Measurements from ENCODE around the gene TPPP. TPM values are rescaled to one million over a fixed set of nuclear protein-coding genes. Genes with fewer than 3 reads are reported as not detected.
"Not testable (repeated sequence)": the region's sequence is repeated elsewhere in the genome, so short reads cannot be mapped to it uniquely, and the experiment has no call there.

Gene TPPP
- total and polyA plus RNA-seq, 2 donors (not counting 1 experiment from before 2014, with no cell fraction given), result 0.06 TPM; not detected in 1

DNA sequence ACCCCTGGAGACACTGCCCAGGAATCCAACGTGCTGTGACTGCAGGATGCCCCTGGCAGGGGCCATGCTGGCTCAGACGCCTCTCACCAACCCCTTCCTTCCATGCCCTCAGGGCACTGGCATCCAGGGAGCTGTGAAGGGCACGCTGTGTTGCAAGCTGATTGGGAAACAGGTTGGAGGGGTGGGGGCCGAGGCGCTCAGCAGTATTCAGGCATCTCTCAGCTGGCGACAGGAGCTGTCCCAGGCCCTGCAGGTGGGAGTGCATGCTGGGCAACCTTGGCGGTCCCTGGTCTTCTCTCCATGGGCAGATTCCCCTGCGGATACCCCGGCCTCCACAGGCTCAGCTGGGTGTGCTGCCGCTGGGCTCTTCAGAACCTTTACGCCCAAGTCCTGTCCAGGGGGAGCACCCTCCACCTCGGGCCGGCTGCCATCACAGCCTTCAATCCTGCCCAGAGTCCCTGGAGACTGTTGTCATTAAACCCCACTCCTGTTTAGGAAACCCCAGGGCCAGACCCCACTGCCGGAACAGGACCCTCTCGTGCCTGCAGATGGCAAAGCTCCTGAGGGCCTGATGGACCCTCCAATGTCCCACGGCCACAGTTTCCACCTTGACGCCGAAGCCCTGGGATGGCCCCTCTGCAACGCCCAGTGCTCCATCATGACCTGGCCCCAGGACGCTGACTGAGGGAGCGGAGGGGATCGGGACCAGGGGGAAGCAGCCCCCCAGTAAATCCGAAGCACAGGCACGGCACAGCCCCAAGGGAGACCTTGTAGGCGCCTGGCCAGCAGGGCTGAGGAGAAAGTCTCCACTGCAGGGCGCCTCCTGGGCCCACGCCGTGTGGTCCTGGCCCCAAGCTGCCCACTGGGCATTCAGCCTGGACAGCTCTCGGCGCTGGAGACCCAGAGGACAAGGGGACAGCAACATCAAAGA, 9.3 kb downstream of the TPPP start:
- 86% methylated on average over 30 of the region's 30 CpGs for WGBS (ENCODE audit: insufficient coverage)
- Mint-ChIP-seq H3K9me3 (ENCODE audit: insufficient read depth) (no peaks in the 10 kb centered on the region), H3K4me1 (no peaks in the 10 kb centered on the region), H3K4me3 (no peak overlapping the region), H3K27ac (no peak overlapping the region), H3K27me3 (peaks cover 4% of the 10 kb centered on the region)
- Histone ChIP-seq H3K79me2 (ENCODE audit: control insufficient read depth, insufficient read depth, low read length) (no peaks in the 10 kb centered on the region), H4K20me1 (ENCODE audit: control insufficient read depth, insufficient read depth, low read length, poor library complexity, severe bottlenecking) (no peaks in the 10 kb centered on the region), H2AFZ (ENCODE audit: insufficient read depth, low read depth, low read length, poor library complexity, severe bottlenecking) (no peak overlapping the region), H3K4me1 (ENCODE audit: control insufficient read depth in 2 of 2, insufficient read depth in 2 of 2, low read length in 2 of 2) (no peaks in the 10 kb centered on the region), H3K36me3 (replicated peaks in 1 of 2; ENCODE audit: control extremely low read depth in 1 of 2, control insufficient read depth in 1 of 2, extremely low read depth in 1 of 2, insufficient read depth in 2 of 2, low read length in 1 of 2) (no peaks in the 10 kb centered on the region), H3K27ac (ENCODE audit: low read length in 2 of 2) (no peak overlapping the region), H3K27me3 (replicated peaks in 1 of 4; ENCODE audit: control extremely low read depth in 1 of 4, control insufficient read depth in 3 of 4, insufficient read depth in 4 of 4, low read length in 3 of 4) (peaks cover 0 to 12% (median 2%) of the 10 kb centered on the region in 4 experiments), H3K4me3 (ENCODE audit: control extremely low read depth in 1 of 5, extremely low read depth in 1 of 5, insufficient read depth in 1 of 5, low read depth in 2 of 5, low read length in 4 of 5) (no peak overlapping the region), H3K4me2 (replicated peaks; ENCODE audit: low read depth, low read length, poor library complexity, severe bottlenecking) (no peak overlapping the region), H3K9ac (ENCODE audit: low read length) (no peak overlapping the region), H3K9me3 (ENCODE audit: control extremely low read depth in 1 of 3, control insufficient read depth in 2 of 3, insufficient read depth in 1 of 3, low read length in 2 of 3) (no peaks in the 10 kb centered on the region)
- ChIA-PET CTCF (no interaction called here), POLR2A (no interaction called here)
- DNase-seq, result no peak
- TF ChIP-seq, protein P1, sequence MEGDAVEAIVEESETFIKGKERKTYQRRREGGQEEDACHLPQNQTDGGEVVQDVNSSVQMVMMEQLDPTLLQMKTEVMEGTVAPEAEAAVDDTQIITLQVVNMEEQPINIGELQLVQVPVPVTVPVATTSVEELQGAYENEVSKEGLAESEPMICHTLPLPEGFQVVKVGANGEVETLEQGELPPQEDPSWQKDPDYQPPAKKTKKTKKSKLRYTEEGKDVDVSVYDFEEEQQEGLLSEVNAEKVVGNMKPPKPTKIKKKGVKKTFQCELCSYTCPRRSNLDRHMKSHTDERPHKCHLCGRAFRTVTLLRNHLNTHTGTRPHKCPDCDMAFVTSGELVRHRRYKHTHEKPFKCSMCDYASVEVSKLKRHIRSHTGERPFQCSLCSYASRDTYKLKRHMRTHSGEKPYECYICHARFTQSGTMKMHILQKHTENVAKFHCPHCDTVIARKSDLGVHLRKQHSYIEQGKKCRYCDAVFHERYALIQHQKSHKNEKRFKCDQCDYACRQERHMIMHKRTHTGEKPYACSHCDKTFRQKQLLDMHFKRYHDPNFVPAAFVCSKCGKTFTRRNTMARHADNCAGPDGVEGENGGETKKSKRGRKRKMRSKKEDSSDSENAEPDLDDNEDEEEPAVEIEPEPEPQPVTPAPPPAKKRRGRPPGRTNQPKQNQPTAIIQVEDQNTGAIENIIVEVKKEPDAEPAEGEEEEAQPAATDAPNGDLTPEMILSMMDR (IDR thresholded peaks at IDR 0.05), result no peak
- no peak for TF ChIP-seq EZH2 (IDR thresholded peaks at IDR 0.05; ENCODE audit: borderline replicate concordance, insufficient read depth, low read depth, low read length, poor library complexity, severe bottlenecking)
- no peak for ATAC-seq (ENCODE audit: low read depth)
- intact Hi-C loops (cut with micrococcal nuclease), result no loop called here

DNA sequence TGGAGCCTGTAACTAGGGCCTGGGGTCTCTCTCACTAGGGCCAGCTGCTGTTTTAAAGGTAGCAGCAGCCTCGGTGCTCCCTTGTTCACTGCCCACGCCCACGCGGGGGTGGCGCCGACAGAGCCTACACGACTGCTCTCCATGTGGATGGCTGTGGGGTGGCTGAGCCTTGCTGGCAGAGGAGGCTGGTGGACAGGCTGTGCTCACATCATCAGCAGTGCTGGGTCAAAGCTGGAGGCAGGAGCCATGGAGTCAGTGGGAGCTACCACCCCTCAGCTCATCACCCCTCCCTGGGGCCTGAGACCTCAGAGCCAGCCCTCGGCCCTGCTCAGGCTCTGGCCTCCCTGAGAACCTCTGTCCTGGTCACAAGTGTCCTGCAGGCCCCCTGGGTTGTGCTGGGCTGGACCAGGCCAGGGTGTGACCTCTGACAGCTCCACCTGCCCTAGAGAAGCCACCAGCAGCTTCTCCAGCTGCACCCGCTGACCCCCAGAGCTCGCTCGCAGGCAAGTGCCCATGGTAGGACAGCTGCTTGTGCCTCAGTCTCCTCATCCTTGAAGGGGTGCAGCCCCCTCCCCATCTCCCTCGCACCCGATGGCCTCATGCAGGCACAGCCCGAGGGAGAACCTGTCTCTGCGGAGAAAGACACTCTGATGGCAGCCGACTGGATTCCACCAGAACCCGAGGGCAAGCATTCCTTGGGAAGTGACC, 10.3 kb downstream of the TPPP start:
- intact Hi-C loops (cut with micrococcal nuclease); DNase-seq; H3K27me3 Mint-ChIP-seq; H4K20me1 ChIP-seq (ENCODE audit: control insufficient read depth, insufficient read depth, low read length, poor library complexity, severe bottlenecking); H3K4me3 Mint-ChIP-seq; H3K36me3 ChIP-seq (replicated peaks in 1 of 2; ENCODE audit: control extremely low read depth in 1 of 2, control insufficient read depth in 1 of 2, extremely low read depth in 1 of 2, insufficient read depth in 2 of 2, low read length in 1 of 2); POLR2A ChIA-PET; H3K9me3 Mint-ChIP-seq (ENCODE audit: insufficient read depth); H3K4me3 ChIP-seq (ENCODE audit: control extremely low read depth in 1 of 5, extremely low read depth in 1 of 5, insufficient read depth in 1 of 5, low read depth in 2 of 5, low read length in 4 of 5); H3K27ac ChIP-seq (ENCODE audit: low read length in 2 of 2); H2AFZ ChIP-seq (ENCODE audit: insufficient read depth, low read depth, low read length, poor library complexity, severe bottlenecking); H3K79me2 ChIP-seq (ENCODE audit: control insufficient read depth, insufficient read depth, low read length); H3K27ac Mint-ChIP-seq; ATAC-seq (ENCODE audit: low read depth); H3K4me2 ChIP-seq (replicated peaks; ENCODE audit: low read depth, low read length, poor library complexity, severe bottlenecking); H3K4me1 ChIP-seq (ENCODE audit: control insufficient read depth in 2 of 2, insufficient read depth in 2 of 2, low read length in 2 of 2); H3K9ac ChIP-seq (ENCODE audit: low read length); H3K4me1 Mint-ChIP-seq; CTCF ChIA-PET; H3K9me3 ChIP-seq (ENCODE audit: control extremely low read depth in 1 of 3, control insufficient read depth in 2 of 3, insufficient read depth in 1 of 3, low read length in 2 of 3): not testable (repeated sequence)
- H3K27me3 ChIP-seq (replicated peaks in 1 of 4; ENCODE audit: control extremely low read depth in 1 of 4, control insufficient read depth in 3 of 4, insufficient read depth in 4 of 4, low read length in 3 of 4), result peaks cover 0 to 12% (median 2%) of the 10 kb centered on the region in 4 experiments
- WGBS (ENCODE audit: insufficient coverage), result 85% methylated on average over 10 of the region's 17 CpGs

DNA sequence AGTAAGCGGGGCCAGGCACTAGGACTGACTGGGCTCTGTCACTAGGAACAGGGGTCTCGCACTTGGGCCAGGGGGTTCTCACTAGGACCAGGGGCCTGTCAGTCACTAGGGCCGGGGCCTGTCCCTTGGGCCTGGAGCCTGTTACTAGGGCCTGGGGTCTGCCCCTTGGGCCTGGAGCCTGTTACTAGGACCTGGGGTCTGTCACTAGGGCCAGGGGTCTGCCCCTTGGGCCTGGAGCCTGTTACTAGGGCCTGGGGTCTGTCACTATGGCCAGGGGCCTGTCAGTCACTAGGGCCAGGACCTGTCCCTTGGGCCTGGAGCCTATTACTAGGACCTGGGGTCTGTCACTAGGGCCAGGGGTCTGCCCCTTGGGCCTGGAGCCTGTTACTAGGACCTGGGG, 10.9 kb downstream of the TPPP start:
- H4K20me1 ChIP-seq (ENCODE audit: control insufficient read depth, insufficient read depth, low read length, poor library complexity, severe bottlenecking); H3K27me3 Mint-ChIP-seq; H3K9me3 ChIP-seq (ENCODE audit: control extremely low read depth in 1 of 3, control insufficient read depth in 2 of 3, insufficient read depth in 1 of 3, low read length in 2 of 3); H3K4me2 ChIP-seq (replicated peaks; ENCODE audit: low read depth, low read length, poor library complexity, severe bottlenecking); H3K4me3 ChIP-seq (ENCODE audit: control extremely low read depth in 1 of 5, extremely low read depth in 1 of 5, insufficient read depth in 1 of 5, low read depth in 2 of 5, low read length in 4 of 5); H3K4me1 ChIP-seq (ENCODE audit: control insufficient read depth in 2 of 2, insufficient read depth in 2 of 2, low read length in 2 of 2); H2AFZ ChIP-seq (ENCODE audit: insufficient read depth, low read depth, low read length, poor library complexity, severe bottlenecking); intact Hi-C loops (cut with micrococcal nuclease); H3K4me1 Mint-ChIP-seq; H3K79me2 ChIP-seq (ENCODE audit: control insufficient read depth, insufficient read depth, low read length); H3K27ac ChIP-seq (ENCODE audit: low read length in 2 of 2); H3K27ac Mint-ChIP-seq; H3K36me3 ChIP-seq (replicated peaks in 1 of 2; ENCODE audit: control extremely low read depth in 1 of 2, control insufficient read depth in 1 of 2, extremely low read depth in 1 of 2, insufficient read depth in 2 of 2, low read length in 1 of 2); H3K9me3 Mint-ChIP-seq (ENCODE audit: insufficient read depth); H3K4me3 Mint-ChIP-seq; CTCF ChIA-PET; ATAC-seq (ENCODE audit: low read depth); DNase-seq; H3K9ac ChIP-seq (ENCODE audit: low read length); POLR2A ChIA-PET: not testable (repeated sequence)
- peaks cover 0 to 12% (median 2%) of the 10 kb centered on the region in 4 experiments for H3K27me3 ChIP-seq (replicated peaks in 1 of 4; ENCODE audit: control extremely low read depth in 1 of 4, control insufficient read depth in 3 of 4, insufficient read depth in 4 of 4, low read length in 3 of 4)
- 76% methylated on average over 2 of the region's 3 CpGs for WGBS (ENCODE audit: insufficient coverage)

Data from B cell (primary cell).